Loucy (cell line): Measurements from ENCODE around the gene FBXL13.

Experiments used
- CTCF ChIP-seq: fragments of 200-600 bp; sonication (generic); conservative IDR thresholded peaks from 2 replicates; pipeline ENCODE4 v1.5.1; 2014; ENCODE audit warnings: mild to moderate bottlenecking, antibody characterized with exemption, low read length
- EZH2phosphoT487 ChIP-seq: fragments of 200-600 bp; IDR thresholded peaks from 2 replicates; pipeline ENCODE4 v1.6.1; 2018; ENCODE audit warnings: antibody characterized with exemption, mild to moderate bottlenecking, moderate library complexity, borderline replicate concordance

GRCh38 chr7:102821994-102822747 is 252.4 kb downstream of the FBXL13 start:
- TF ChIP-seq CTCF = no peak
- TF ChIP-seq EZH2phosphoT487 = no peak
